CD14-positive monocyte (primary cell): ENCODE measurements around the gene FARP1. TPM values are rescaled to one million over a fixed set of nuclear protein-coding genes. Genes with fewer than 3 reads are reported as not detected.
A peak's percentile ranks its signal among the peaks of the same experiment; 100 is the strongest.

Experiments used
- DNase-seq, 3 donors: peaks; one replicate each; pipeline ENCODE4 v3.0.0-alpha.2; 2011 to 2022
- H2AFZ ChIP-seq: 2 replicates; pipeline ENCODE4 v1.6.0; 2012; ENCODE audit warnings: mild to moderate bottlenecking, low read depth, low read length, inconsistent platforms; ENCODE audit not compliant: insufficient read depth, poor library complexity, severe bottlenecking
- H3K27ac ChIP-seq, 2 donors: 1 replicate in 1 of 2; 2 replicates in 1 of 2; pipeline ENCODE4 v1.5.1; 2012 to 2013; ENCODE audit warnings: low read length in 2 of 2, control low read depth in 1 of 2, inconsistent platforms in 1 of 2, low read depth in 1 of 2, mild to moderate bottlenecking in 1 of 2
- H3K27me3 ChIP-seq, 2 donors: one replicate each; pipeline versions ENCODE4 v1.6.0 to v1.6.1; 2011 to 2013; ENCODE audit warnings: low read length in 2 of 2; ENCODE audit not compliant: control insufficient read depth in 2 of 2, insufficient read depth in 2 of 2
- H3K36me3 ChIP-seq, 2 donors: replicated peaks in 1 of 2; 1 replicate in 1 of 2; 2 replicates in 1 of 2; pipeline versions ENCODE4 v1.5.1 to v1.6.1; 2012 to 2013; ENCODE audit warnings: low read length in 2 of 2, control low read depth in 1 of 2, inconsistent platforms in 1 of 2, mild to moderate bottlenecking in 1 of 2; ENCODE audit not compliant: insufficient read depth in 2 of 2, control insufficient read depth in 1 of 2
- H3K4me1 ChIP-seq, 2 donors: 1 replicate in 1 of 2; 2 replicates in 1 of 2; pipeline versions ENCODE4 v1.5.1 to v1.6.1; 2012 to 2013; ENCODE audit warnings: low read length in 2 of 2, control low read depth in 1 of 2, inconsistent platforms in 1 of 2, mild to moderate bottlenecking in 1 of 2, moderate library complexity in 1 of 2; ENCODE audit not compliant: insufficient read depth in 2 of 2, control insufficient read depth in 1 of 2
- H3K4me2 ChIP-seq: replicated peaks from 2 replicates; pipeline ENCODE3; 2012; ENCODE audit warnings: low read length, moderate library complexity, mild to moderate bottlenecking; ENCODE audit not compliant: poor library complexity, severe bottlenecking; ENCODE audit errors: extremely low read depth
- H3K4me3 ChIP-seq, 3 experiments: fragments of 200-600 bp in 1 of 3; sonication (generic) in 1 of 3; replicated peaks in 1 of 3; 1 replicate in 2 of 3; 2 replicates in 1 of 3; pipeline ENCODE4 v1.5.1; 2011 to 2013; ENCODE audit warnings: low read length in 3 of 3, mild to moderate bottlenecking in 3 of 3, control low read depth in 2 of 3, low read depth in 2 of 3, inconsistent platforms in 1 of 3, moderate library complexity in 1 of 3
- H3K79me2 ChIP-seq: 2 replicates; pipeline ENCODE4 v1.6.0; 2012; ENCODE audit warnings: mild to moderate bottlenecking, control low read depth, inconsistent platforms, low read length, moderate library complexity; ENCODE audit not compliant: insufficient read depth
- H3K9ac ChIP-seq: 2 replicates; pipeline ENCODE4 v1.6.0; 2017; ENCODE audit warnings: low read length, mild to moderate bottlenecking; ENCODE audit not compliant: insufficient read depth, poor library complexity, severe bottlenecking
- H3K9me3 ChIP-seq, 2 donors: replicated peaks in 1 of 2; 1 replicate in 1 of 2; 2 replicates in 1 of 2; pipeline versions ENCODE4 v1.5.1 to v1.6.1; 2012 to 2013; ENCODE audit warnings: low read length in 2 of 2, control low read depth in 1 of 2; ENCODE audit not compliant: control insufficient read depth in 1 of 2, insufficient read depth in 1 of 2
- H4K20me1 ChIP-seq: 2 replicates; pipeline ENCODE4 v1.6.0; 2012; ENCODE audit warnings: mild to moderate bottlenecking, low read length, control low read depth, moderate library complexity; ENCODE audit not compliant: insufficient read depth
- H3K27ac Mint-ChIP-seq, 7 donors: one replicate each; pipeline ENCODE4 v1.8.0; 2020; ENCODE audit warnings: mild to moderate bottlenecking in 7 of 7, mixed read lengths in 7 of 7, moderate library complexity in 6 of 7, inconsistent platforms in 2 of 7
- H3K27me3 Mint-ChIP-seq, 3 donors: one replicate each; pipeline ENCODE4 v1.8.0; 2021 to 2022; ENCODE audit warnings: low read depth in 3 of 3, mild to moderate bottlenecking in 3 of 3, mixed read lengths in 3 of 3, moderate library complexity in 3 of 3, inconsistent platforms in 1 of 3
- H3K36me3 Mint-ChIP-seq, 2 donors: one replicate each; pipeline ENCODE4 v1.8.0; 2020; ENCODE audit warnings: mixed read lengths in 2 of 2, inconsistent platforms in 1 of 2, mild to moderate bottlenecking in 1 of 2
- H3K4me1 Mint-ChIP-seq: one replicate; pipeline ENCODE4 v1.8.0; 2020; ENCODE audit warnings: mild to moderate bottlenecking, mixed read lengths
- H3K4me3 Mint-ChIP-seq, 2 donors: one replicate each; pipeline ENCODE4 v1.8.0; 2020; ENCODE audit warnings: mild to moderate bottlenecking in 2 of 2, mixed read lengths in 2 of 2, moderate library complexity in 1 of 2
- H3K9me3 Mint-ChIP-seq, 7 donors: one replicate each; pipeline ENCODE4 v1.8.0; 2020 to 2022; ENCODE audit warnings: mixed read lengths in 7 of 7, mild to moderate bottlenecking in 6 of 7, moderate library complexity in 6 of 7, inconsistent platforms in 2 of 7
- CTCF ChIP-seq: fragments of 200-600 bp; IDR thresholded peaks from one replicate; pipeline ENCODE4 v1.8.0; 2022; ENCODE audit warnings: antibody characterized with exemption, mild to moderate bottlenecking
- WGBS: methylation state at CpG from one replicate; pipeline ENCODE4 v1.1.5; 2013; ENCODE audit warnings: missing lambda C conversion rate; ENCODE audit not compliant: insufficient coverage; 5-methylcytosine and 5-hydroxymethylcytosine counted together
- intact Hi-C, 2 donors: fragments of 100-400 bp; cut with micrococcal nuclease; formaldehyde crosslinking; loops; one replicate each; pipeline versions ENCODE4 v1.15.0 to v1.15.1; 2023
- polyA plus RNA-seq, 3 donors: library from polyadenylated mRNA; depleted of rRNA in 1 of 3; unstranded in 2 of 3; stranded (reverse) in 1 of 3; fragments of 300-500 nt in 2 of 3; fragments of >200 nt in 1 of 3; fragmentation: Illumina TruSeq in 2 of 3; gene quantifications; 1 replicate in 2 of 3; 2 replicates in 1 of 3; pipeline ENCODE4 v1.2.3, GENCODE V29; 2012 to 2021

Gene FARP1
- polyA plus RNA-seq, 3 donors: 0.01 to 0.16 (median 0.12) TPM

- H3K27me3 Mint-ChIP-seq: peaks cover 0 to 4% (median 2%) of the 10 kb centered on the region in 3 donors
- Histone ChIP-seq H3K79me2 (no peaks in the 10 kb centered on the region), H2AFZ (no peak overlapping the region), H3K36me3 (no peaks in the 10 kb centered on the region), H3K9me3 (no peaks in the 10 kb centered on the region), H3K9ac (no peak overlapping the region), H3K27me3 (no peaks in the 10 kb centered on the region), H3K4me1 (no peaks in the 10 kb centered on the region), H4K20me1 (no peaks in the 10 kb centered on the region), H3K4me3 (no peak overlapping the region), H3K27ac (no peak overlapping the region), H3K4me2 (no peak overlapping the region)
- H3K36me3 Mint-ChIP-seq: no peaks in the 10 kb centered on the region
- no peak overlapping the region for H3K4me3 Mint-ChIP-seq
- intact Hi-C loops: no loop called here
- no peaks in the 10 kb centered on the region for H3K4me1 Mint-ChIP-seq
- WGBS: 92% methylated on average over 3 of the region's 5 CpGs
- H3K9me3 Mint-ChIP-seq: peaks cover 0 to 8% (median 0%) of the 10 kb centered on the region in 7 donors
- H3K27ac Mint-ChIP-seq: peak overlapping the region in 1 of 7 donors; percentile 60
- TF ChIP-seq CTCF: no peak
- DNase-seq: no peak
Measured at GRCh38 chr13:98363326-98363725, 220.4 kb downstream of the FARP1 start.

- Histone ChIP-seq H3K4me2 (no peak overlapping the region), H3K9me3 (no peaks in the 10 kb centered on the region), H3K4me1 (no peaks in the 10 kb centered on the region), H3K9ac (no peak overlapping the region), H2AFZ (no peak overlapping the region), H3K36me3 (no peaks in the 10 kb centered on the region), H3K4me3 (no peak overlapping the region), H3K79me2 (no peaks in the 10 kb centered on the region), H3K27me3 (no peaks in the 10 kb centered on the region), H4K20me1 (no peaks in the 10 kb centered on the region), H3K27ac (no peak overlapping the region)
- peaks cover 0 to 8% (median 0%) of the 10 kb centered on the region in 7 donors for H3K9me3 Mint-ChIP-seq
- intact Hi-C loops: no loop called here
- no CpG with 5 or more reads among the region's 2 CpGs for WGBS
- DNase-seq: no peak
- H3K36me3 Mint-ChIP-seq: no peaks in the 10 kb centered on the region
- H3K4me1 Mint-ChIP-seq: no peaks in the 10 kb centered on the region
- peaks cover 0 to 4% (median 2%) of the 10 kb centered on the region in 3 donors for H3K27me3 Mint-ChIP-seq
- no peak for TF ChIP-seq CTCF
- no peak overlapping the region for H3K4me3 Mint-ChIP-seq
- no peak overlapping the region for H3K27ac Mint-ChIP-seq
Measured at GRCh38 chr13:98364179-98364578, 221.3 kb downstream of the FARP1 start.
